ENCODE results near the gene CALM1.

- TF ChIP-seq POLR2A (IDR thresholded peaks at IDR 0.05), result no peak
- TF ChIP-seq, protein P1, sequence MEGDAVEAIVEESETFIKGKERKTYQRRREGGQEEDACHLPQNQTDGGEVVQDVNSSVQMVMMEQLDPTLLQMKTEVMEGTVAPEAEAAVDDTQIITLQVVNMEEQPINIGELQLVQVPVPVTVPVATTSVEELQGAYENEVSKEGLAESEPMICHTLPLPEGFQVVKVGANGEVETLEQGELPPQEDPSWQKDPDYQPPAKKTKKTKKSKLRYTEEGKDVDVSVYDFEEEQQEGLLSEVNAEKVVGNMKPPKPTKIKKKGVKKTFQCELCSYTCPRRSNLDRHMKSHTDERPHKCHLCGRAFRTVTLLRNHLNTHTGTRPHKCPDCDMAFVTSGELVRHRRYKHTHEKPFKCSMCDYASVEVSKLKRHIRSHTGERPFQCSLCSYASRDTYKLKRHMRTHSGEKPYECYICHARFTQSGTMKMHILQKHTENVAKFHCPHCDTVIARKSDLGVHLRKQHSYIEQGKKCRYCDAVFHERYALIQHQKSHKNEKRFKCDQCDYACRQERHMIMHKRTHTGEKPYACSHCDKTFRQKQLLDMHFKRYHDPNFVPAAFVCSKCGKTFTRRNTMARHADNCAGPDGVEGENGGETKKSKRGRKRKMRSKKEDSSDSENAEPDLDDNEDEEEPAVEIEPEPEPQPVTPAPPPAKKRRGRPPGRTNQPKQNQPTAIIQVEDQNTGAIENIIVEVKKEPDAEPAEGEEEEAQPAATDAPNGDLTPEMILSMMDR (IDR thresholded peaks at IDR 0.05), result no peak
- TF ChIP-seq POLR2AphosphoS5 (IDR thresholded peaks at IDR 0.05), result no peak
Measured at GRCh38 chr14:90375934-90376333, 20.9 kb upstream of the CALM1 start.

All from prostate gland (tissue), 2 donors.